SK-N-SH treated with all-trans-retinoic acid at 6 μM for 48 hours (cell line): ENCODE results near the gene PTPRG.
"Not testable (repeated sequence)": the region's sequence is repeated elsewhere in the genome, so short reads cannot be mapped to it uniquely, and the experiment has no call there.

Experiments
- ATAC-seq: fragments of 200-7000 bp; cut with Tn5 transposase; 3 replicates; pipeline ENCODE4 v1.9.1; 2020; ENCODE audit warnings: mild to moderate bottlenecking, moderate library complexity
- ARNTL ChIP-seq: fragments of 450-650 bp; formaldehyde crosslinking; IDR thresholded peaks from 2 replicates; pipeline ENCODE4 v1.5.0; 2020; ENCODE audit warnings: low read depth, mild to moderate bottlenecking, moderate library complexity, borderline replicate concordance
- BACH2 ChIP-seq: fragments of 250-450 bp; sonication (Bioruptor Pico); IDR thresholded peaks from 2 replicates; pipeline ENCODE4 v1.9.0; 2021; ENCODE audit warnings: mild to moderate bottlenecking, borderline replicate concordance
- CSDC2 ChIP-seq: fragments of 250-450 bp; sonication (Bioruptor Pico); IDR thresholded peaks from 2 replicates; pipeline ENCODE4 v1.5.0; 2020; ENCODE audit warnings: mild to moderate bottlenecking, moderate library complexity
- ESRRG ChIP-seq: fragments of 250-450 bp; sonication (Bioruptor Pico); IDR thresholded peaks from 2 replicates; pipeline ENCODE4 v1.6.1; 2021; ENCODE audit warnings: mild to moderate bottlenecking
- GLIS3 ChIP-seq: fragments of 250-450 bp; sonication (Bioruptor Pico); IDR thresholded peaks from 2 replicates; pipeline ENCODE4 v1.5.0; 2020; ENCODE audit warnings: mild to moderate bottlenecking, moderate library complexity
- ISL1 ChIP-seq: fragments of 250-450 bp; sonication (Bioruptor Pico); IDR thresholded peaks from 2 replicates; pipeline ENCODE4 v2.1.2; 2022; ENCODE audit warnings: mild to moderate bottlenecking, moderate library complexity
- RARB ChIP-seq: fragments of 250-450 bp; sonication (Bioruptor Pico); IDR thresholded peaks from 2 replicates; pipeline ENCODE4 v1.8.0; 2021; ENCODE audit warnings: mild to moderate bottlenecking, moderate library complexity
- SNAI2 ChIP-seq: fragments of 250-450 bp; sonication (Bioruptor Pico); IDR thresholded peaks from 2 replicates; pipeline ENCODE4 v1.5.0; 2020; ENCODE audit warnings: mild to moderate bottlenecking, moderate library complexity
- TCF4 ChIP-seq: fragments of 250-450 bp; sonication (Bioruptor Pico); IDR thresholded peaks from 2 replicates; pipeline ENCODE4 v1.8.0; 2021; ENCODE audit warnings: mild to moderate bottlenecking, moderate library complexity, borderline replicate concordance
- TOX ChIP-seq: fragments of 250-450 bp; sonication (Bioruptor Pico); IDR thresholded peaks from 2 replicates; pipeline ENCODE4 v1.8.0; 2021; ENCODE audit warnings: mild to moderate bottlenecking, moderate library complexity, borderline replicate concordance
- ZFP3 ChIP-seq: fragments of 250-450 bp; sonication (Bioruptor Pico); IDR thresholded peaks from 2 replicates; pipeline ENCODE4 v1.5.0; 2020; ENCODE audit warnings: mild to moderate bottlenecking, moderate library complexity
- ZNF565 ChIP-seq: fragments of 450-650 bp; formaldehyde crosslinking; conservative IDR thresholded peaks from 2 replicates; pipeline ENCODE4 v1.5.0; 2020; ENCODE audit warnings: low read depth, mild to moderate bottlenecking, moderate library complexity
- ZNF8 ChIP-seq: fragments of 450-650 bp; formaldehyde crosslinking; IDR thresholded peaks from 2 replicates; pipeline ENCODE4 v1.5.0; 2020; ENCODE audit warnings: mild to moderate bottlenecking, moderate library complexity
- TF ChIP-seq, protein P1 (sequence below): fragments of 250-450 bp; sonication (Bioruptor Pico); IDR thresholded peaks from 2 replicates; pipeline ENCODE4 v1.8.0; 2020; ENCODE audit warnings: mild to moderate bottlenecking, moderate library complexity, borderline replicate concordance
- TF ChIP-seq, protein P2 (sequence below): fragments of 250-450 bp; sonication (Bioruptor Pico); IDR thresholded peaks from 2 replicates; pipeline ENCODE4 v1.5.1; 2021; ENCODE audit warnings: mild to moderate bottlenecking, moderate library complexity
- TF ChIP-seq, protein P3 (sequence below): fragments of 250-450 bp; sonication (Bioruptor Pico); IDR thresholded peaks from 2 replicates; pipeline ENCODE4 v1.8.0; 2021; ENCODE audit warnings: low read depth, mild to moderate bottlenecking, moderate library complexity, borderline replicate concordance
- TF ChIP-seq, protein P4 (sequence below): fragments of 250-450 bp; sonication (Bioruptor Pico); IDR thresholded peaks from 2 replicates; pipeline ENCODE4 v1.5.0; 2020; ENCODE audit warnings: mild to moderate bottlenecking, moderate library complexity
- TF ChIP-seq, protein P5 (sequence below): fragments of 250-450 bp; sonication (Bioruptor Pico); IDR thresholded peaks from 2 replicates; pipeline ENCODE4 v1.5.1; 2020; ENCODE audit warnings: low read depth, mild to moderate bottlenecking, moderate library complexity

Gene PTPRG

DNA sequence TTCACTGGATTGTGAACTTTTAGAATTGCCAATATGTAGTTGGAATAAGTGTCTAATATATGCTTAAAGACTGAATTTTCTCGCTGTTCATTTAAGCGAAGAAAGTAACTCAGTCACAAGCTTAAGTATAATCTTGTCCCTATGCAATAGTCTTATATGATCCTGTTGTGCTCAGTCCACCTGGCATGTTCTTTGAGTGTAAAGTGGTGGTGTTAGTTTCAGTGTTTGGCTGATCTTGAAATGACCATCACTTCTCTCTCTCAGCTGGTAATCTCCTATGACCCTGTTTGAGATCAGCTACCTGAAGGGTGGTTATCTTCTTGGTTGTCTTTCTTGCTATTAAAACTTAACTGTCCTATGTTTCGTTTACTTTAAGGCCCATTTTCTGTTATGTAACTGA lies 197.5 kb downstream of the PTPRG start (continued):
- TF ChIP-seq, protein P1, sequence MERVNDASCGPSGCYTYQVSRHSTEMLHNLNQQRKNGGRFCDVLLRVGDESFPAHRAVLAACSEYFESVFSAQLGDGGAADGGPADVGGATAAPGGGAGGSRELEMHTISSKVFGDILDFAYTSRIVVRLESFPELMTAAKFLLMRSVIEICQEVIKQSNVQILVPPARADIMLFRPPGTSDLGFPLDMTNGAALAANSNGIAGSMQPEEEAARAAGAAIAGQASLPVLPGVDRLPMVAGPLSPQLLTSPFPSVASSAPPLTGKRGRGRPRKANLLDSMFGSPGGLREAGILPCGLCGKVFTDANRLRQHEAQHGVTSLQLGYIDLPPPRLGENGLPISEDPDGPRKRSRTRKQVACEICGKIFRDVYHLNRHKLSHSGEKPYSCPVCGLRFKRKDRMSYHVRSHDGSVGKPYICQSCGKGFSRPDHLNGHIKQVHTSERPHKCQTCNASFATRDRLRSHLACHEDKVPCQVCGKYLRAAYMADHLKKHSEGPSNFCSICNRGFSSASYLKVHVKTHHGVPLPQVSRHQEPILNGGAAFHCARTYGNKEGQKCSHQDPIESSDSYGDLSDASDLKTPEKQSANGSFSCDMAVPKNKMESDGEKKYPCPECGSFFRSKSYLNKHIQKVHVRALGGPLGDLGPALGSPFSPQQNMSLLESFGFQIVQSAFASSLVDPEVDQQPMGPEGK, result no peak
- TF ChIP-seq BACH2 (CRISPR knock-in tag), result no peak
- TF ChIP-seq ESRRG (CRISPR knock-in tag), result no peak
- TF ChIP-seq ZNF565 (CRISPR knock-in tag), result no peak
- no peak for TF ChIP-seq RARB

DNA sequence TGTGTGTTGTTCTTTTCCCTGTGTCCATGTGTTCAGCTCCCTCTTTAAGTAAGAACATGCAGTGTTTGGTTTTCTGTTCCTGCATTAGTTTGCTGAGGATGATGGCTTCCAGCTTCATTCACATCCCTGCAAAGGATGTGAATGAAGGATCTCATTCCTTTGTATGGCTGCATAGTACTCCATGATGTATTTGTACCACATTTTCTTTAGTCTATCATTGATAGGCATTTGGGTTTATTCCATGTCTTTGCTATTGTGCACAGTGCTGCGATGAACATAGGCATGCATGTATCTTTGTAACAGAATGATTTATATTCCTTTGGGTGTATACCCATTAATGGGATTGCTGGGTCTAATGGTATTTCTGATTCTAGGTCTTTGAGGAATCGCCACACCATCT lies 199.4 kb downstream of the PTPRG start:
- not testable (repeated sequence) for ATAC-seq

DNA sequence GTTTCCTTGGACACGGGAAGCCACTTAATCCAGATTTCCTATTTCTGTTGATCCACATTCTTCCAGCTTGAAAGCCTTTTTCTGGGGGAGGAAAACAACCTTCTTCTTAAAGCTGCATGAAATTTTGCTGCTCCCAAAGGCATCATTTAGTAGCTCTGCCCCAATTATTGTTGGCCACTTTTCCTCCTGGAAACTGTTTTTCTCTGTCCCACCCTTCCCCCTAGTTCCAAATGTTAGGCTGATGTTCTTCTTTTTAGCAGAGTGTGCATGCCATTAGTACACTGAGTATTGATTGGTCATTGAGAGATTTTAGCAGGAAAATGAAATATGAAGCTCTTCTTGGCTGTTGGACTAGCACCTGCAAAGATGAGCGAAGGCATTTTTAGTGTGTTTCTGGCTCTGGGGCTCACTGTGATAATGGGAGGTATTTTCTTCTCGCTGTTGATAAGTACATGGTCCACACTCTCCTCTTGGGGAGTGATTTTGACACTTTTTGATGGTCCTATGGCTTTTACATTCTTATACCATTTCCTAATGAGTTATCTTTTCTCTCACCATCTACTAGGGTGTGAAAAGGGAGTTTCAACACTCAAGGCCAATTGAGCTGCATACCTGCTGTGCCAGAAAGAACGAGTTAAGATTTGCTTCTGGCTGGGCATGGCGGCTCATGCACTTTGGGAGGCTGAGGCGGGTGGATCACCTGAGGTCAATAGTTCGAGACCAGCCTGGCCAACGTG lies 200.5 kb downstream of the PTPRG start:
- TF ChIP-seq SNAI2 (CRISPR knock-in tag) (no peak), ARNTL (CRISPR knock-in tag) (no peak), ZFP3 (CRISPR knock-in tag) (no peak), ESRRG (CRISPR knock-in tag) (no peak), ZNF565 (CRISPR knock-in tag) (no peak), BACH2 (CRISPR knock-in tag) (no peak), ISL1 (CRISPR knock-in tag) (no peak), CSDC2 (CRISPR knock-in tag) (no peak), GLIS3 (CRISPR knock-in tag) (no peak), TOX (no peak), ZNF8 (CRISPR knock-in tag) (no peak), RARB (no peak), TCF4 (CRISPR knock-in tag) (no peak)
- TF ChIP-seq, protein P1, result no peak
- TF ChIP-seq, protein P2, sequence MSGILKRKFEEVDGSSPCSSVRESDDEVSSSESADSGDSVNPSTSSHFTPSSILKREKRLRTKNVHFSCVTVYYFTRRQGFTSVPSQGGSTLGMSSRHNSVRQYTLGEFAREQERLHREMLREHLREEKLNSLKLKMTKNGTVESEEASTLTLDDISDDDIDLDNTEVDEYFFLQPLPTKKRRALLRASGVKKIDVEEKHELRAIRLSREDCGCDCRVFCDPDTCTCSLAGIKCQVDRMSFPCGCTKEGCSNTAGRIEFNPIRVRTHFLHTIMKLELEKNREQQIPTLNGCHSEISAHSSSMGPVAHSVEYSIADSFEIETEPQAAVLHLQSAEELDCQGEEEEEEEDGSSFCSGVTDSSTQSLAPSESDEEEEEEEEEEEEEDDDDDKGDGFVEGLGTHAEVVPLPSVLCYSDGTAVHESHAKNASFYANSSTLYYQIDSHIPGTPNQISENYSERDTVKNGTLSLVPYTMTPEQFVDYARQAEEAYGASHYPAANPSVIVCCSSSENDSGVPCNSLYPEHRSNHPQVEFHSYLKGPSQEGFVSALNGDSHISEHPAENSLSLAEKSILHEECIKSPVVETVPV (CRISPR knock-in tag), result no peak
- TF ChIP-seq, protein P3, sequence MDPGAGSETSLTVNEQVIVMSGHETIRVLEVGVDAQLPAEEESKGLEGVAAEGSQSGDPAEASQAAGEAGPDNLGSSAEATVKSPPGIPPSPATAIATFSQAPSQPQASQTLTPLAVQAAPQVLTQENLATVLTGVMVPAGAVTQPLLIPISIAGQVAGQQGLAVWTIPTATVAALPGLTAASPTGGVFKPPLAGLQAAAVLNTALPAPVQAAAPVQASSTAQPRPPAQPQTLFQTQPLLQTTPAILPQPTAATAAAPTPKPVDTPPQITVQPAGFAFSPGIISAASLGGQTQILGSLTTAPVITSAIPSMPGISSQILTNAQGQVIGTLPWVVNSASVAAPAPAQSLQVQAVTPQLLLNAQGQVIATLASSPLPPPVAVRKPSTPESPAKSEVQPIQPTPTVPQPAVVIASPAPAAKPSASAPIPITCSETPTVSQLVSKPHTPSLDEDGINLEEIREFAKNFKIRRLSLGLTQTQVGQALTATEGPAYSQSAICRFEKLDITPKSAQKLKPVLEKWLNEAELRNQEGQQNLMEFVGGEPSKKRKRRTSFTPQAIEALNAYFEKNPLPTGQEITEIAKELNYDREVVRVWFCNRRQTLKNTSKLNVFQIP (CRISPR knock-in tag), result no peak
- TF ChIP-seq, protein P4, sequence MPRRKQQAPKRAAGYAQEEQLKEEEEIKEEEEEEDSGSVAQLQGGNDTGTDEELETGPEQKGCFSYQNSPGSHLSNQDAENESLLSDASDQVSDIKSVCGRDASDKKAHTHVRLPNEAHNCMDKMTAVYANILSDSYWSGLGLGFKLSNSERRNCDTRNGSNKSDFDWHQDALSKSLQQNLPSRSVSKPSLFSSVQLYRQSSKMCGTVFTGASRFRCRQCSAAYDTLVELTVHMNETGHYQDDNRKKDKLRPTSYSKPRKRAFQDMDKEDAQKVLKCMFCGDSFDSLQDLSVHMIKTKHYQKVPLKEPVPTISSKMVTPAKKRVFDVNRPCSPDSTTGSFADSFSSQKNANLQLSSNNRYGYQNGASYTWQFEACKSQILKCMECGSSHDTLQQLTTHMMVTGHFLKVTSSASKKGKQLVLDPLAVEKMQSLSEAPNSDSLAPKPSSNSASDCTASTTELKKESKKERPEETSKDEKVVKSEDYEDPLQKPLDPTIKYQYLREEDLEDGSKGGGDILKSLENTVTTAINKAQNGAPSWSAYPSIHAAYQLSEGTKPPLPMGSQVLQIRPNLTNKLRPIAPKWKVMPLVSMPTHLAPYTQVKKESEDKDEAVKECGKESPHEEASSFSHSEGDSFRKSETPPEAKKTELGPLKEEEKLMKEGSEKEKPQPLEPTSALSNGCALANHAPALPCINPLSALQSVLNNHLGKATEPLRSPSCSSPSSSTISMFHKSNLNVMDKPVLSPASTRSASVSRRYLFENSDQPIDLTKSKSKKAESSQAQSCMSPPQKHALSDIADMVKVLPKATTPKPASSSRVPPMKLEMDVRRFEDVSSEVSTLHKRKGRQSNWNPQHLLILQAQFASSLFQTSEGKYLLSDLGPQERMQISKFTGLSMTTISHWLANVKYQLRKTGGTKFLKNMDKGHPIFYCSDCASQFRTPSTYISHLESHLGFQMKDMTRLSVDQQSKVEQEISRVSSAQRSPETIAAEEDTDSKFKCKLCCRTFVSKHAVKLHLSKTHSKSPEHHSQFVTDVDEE (CRISPR knock-in tag), result no peak
- TF ChIP-seq, protein P5, sequence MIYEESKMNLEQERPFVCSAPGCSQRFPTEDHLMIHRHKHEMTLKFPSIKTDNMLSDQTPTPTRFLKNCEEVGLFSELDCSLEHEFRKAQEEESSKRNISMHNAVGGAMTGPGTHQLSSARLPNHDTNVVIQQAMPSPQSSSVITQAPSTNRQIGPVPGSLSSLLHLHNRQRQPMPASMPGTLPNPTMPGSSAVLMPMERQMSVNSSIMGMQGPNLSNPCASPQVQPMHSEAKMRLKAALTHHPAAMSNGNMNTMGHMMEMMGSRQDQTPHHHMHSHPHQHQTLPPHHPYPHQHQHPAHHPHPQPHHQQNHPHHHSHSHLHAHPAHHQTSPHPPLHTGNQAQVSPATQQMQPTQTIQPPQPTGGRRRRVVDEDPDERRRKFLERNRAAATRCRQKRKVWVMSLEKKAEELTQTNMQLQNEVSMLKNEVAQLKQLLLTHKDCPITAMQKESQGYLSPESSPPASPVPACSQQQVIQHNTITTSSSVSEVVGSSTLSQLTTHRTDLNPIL, result no peak
- no peak for ATAC-seq
